DOHH2 (cell line): ENCODE measurements around the gene TRPM2.

Source experiments
- H3F3A ChIP-seq: fragments of 200-600 bp; sonication (generic), shearing (Covaris generic); 2 replicates; pipeline ENCODE4 v1.6.0; 2016; ENCODE audit warnings: antibody characterized with exemption, mild to moderate bottlenecking; ENCODE audit not compliant: control insufficient read depth, insufficient read depth
- H3K27ac ChIP-seq: fragments of 200-600 bp; sonication (generic); 2 replicates; pipeline ENCODE4 v1.5.1; 2014; ENCODE audit warnings: low read depth, mild to moderate bottlenecking, low read length, moderate library complexity
- H3K27me3 ChIP-seq: fragments of 200-600 bp; sonication (generic); 2 replicates; pipeline ENCODE4 v1.6.1; 2014; ENCODE audit warnings: mild to moderate bottlenecking, low read length, mixed read lengths; ENCODE audit not compliant: control insufficient read depth
- H3K36me3 ChIP-seq: fragments of 200-600 bp; sonication (generic); 2 replicates; pipeline ENCODE4 v1.6.1; 2014; ENCODE audit warnings: mild to moderate bottlenecking, low read length, moderate library complexity, mixed read lengths; ENCODE audit not compliant: control insufficient read depth
- H3K4me1 ChIP-seq: fragments of 200-600 bp; sonication (generic); 2 replicates; pipeline ENCODE4 v1.6.1; 2014; ENCODE audit warnings: mild to moderate bottlenecking, low read length, mixed read lengths; ENCODE audit not compliant: control insufficient read depth
- H3K4me2 ChIP-seq: fragments of 200-600 bp; sonication (generic); 2 replicates; pipeline ENCODE4 v1.6.0; 2014; ENCODE audit warnings: mild to moderate bottlenecking, low read length, moderate library complexity
- H3K4me3 ChIP-seq: fragments of 200-600 bp; sonication (generic); 2 replicates; pipeline ENCODE4 v1.5.1; 2014; ENCODE audit warnings: mild to moderate bottlenecking, low read length, mixed read lengths
- H3K79me2 ChIP-seq: fragments of 200-600 bp; sonication (generic); 2 replicates; pipeline ENCODE4 v1.6.1; 2014; ENCODE audit warnings: mild to moderate bottlenecking, low read length, mixed read lengths; ENCODE audit not compliant: control insufficient read depth
- H3K9me2 ChIP-seq: fragments of 200-600 bp; sonication (generic); replicated peaks from 2 replicates; pipeline ENCODE4 v1.6.1; 2014; ENCODE audit warnings: mild to moderate bottlenecking, low read length, mixed read lengths; ENCODE audit not compliant: control insufficient read depth
- H3K9me3 ChIP-seq: fragments of 200-600 bp; sonication (generic); 2 replicates; pipeline ENCODE4 v1.6.1; 2014; ENCODE audit warnings: antibody characterized with exemption, low read length, mixed read lengths; ENCODE audit not compliant: control insufficient read depth, insufficient read depth
- H4K20me1 ChIP-seq: fragments of 200-600 bp; sonication (generic); 2 replicates; pipeline ENCODE4 v1.6.0; 2014; ENCODE audit warnings: low read depth, mild to moderate bottlenecking, antibody characterized with exemption, low read length, moderate library complexity; ENCODE audit not compliant: control insufficient read depth, insufficient read depth
- CTCF ChIP-seq: fragments of 200-600 bp; sonication (generic); IDR thresholded peaks from one replicate; pipeline ENCODE4 v1.5.1; 2014; ENCODE audit warnings: antibody characterized with exemption, mild to moderate bottlenecking, low read depth, low read length; ENCODE audit not compliant: poor library complexity, severe bottlenecking
- EZH2phosphoT487 ChIP-seq: fragments of 200-600 bp; sonication (generic); IDR thresholded peaks from 2 replicates; pipeline ENCODE4 v1.6.1; 2017; ENCODE audit warnings: borderline replicate concordance, mild to moderate bottlenecking, antibody characterized with exemption, low read length, moderate library complexity, mixed read lengths

TRPM2 gene

GRCh38 chr21:44380876-44381275 is 27.5 kb downstream of the TRPM2 start:
- no peaks in the 10 kb centered on the region for H3K36me3 ChIP-seq

GRCh38 chr21:44381874-44382273 is 28.5 kb downstream of the TRPM2 start:
- Histone ChIP-seq H3K4me2 (no peak overlapping the region), H3K27me3 (no peaks in the 10 kb centered on the region), H3K4me1 (no peaks in the 10 kb centered on the region), H3K27ac (no peak overlapping the region), H3F3A (no peaks in the 10 kb centered on the region), H3K79me2 (no peaks in the 10 kb centered on the region), H3K36me3 (no peaks in the 10 kb centered on the region), H3K9me2 (no peaks in the 10 kb centered on the region), H3K4me3 (no peak overlapping the region), H3K9me3 (peaks cover 12% of the 10 kb centered on the region; the same call in 1 of the 2 replicates), H4K20me1 (no peaks in the 10 kb centered on the region)
- TF ChIP-seq CTCF (no peak), EZH2phosphoT487 (no peak)

More at GRCh38 chr21:44380876-44381275, 27.5 kb downstream of the TRPM2 start:
- Histone ChIP-seq H3K9me3 (peaks cover 15% of the 10 kb centered on the region; the same call in 1 of the 2 replicates), H3K4me1 (no peaks in the 10 kb centered on the region), H3K4me2 (no peak overlapping the region), H3F3A (no peaks in the 10 kb centered on the region), H3K4me3 (no peak overlapping the region), H3K9me2 (no peaks in the 10 kb centered on the region), H4K20me1 (no peaks in the 10 kb centered on the region), H3K27ac (no peak overlapping the region), H3K27me3 (no peaks in the 10 kb centered on the region), H3K79me2 (no peaks in the 10 kb centered on the region)
- TF ChIP-seq EZH2phosphoT487 (no peak), CTCF (no peak)

GRCh38 chr21:44382536-44382935 is 29.1 kb downstream of the TRPM2 start:
- Histone ChIP-seq H3K27ac (no peak overlapping the region), H4K20me1 (no peaks in the 10 kb centered on the region), H3K9me3 (peaks cover 12% of the 10 kb centered on the region; the same call in 1 of the 2 replicates), H3K79me2 (no peaks in the 10 kb centered on the region), H3F3A (no peaks in the 10 kb centered on the region), H3K27me3 (no peaks in the 10 kb centered on the region), H3K4me3 (no peak overlapping the region), H3K9me2 (no peaks in the 10 kb centered on the region), H3K36me3 (no peaks in the 10 kb centered on the region), H3K4me2 (no peak overlapping the region), H3K4me1 (no peaks in the 10 kb centered on the region)
- TF ChIP-seq EZH2phosphoT487 = no peak
- no peak for TF ChIP-seq CTCF
